HCT116 (cell line): ENCODE measurements around the gene VHLL. TPM values are rescaled to one million over a fixed set of nuclear protein-coding genes. Genes with fewer than 3 reads are reported as not detected.

Experiments used
- ATAC-seq: fragments of 200-7000 bp; cut with Tn5 transposase; 2 replicates; pipeline ENCODE4 v1.9.1; 2020; ENCODE audit warnings: mild to moderate bottlenecking, moderate library complexity
- BruUV-seq: library from RNA; stranded (reverse); fragments of 400-500 nt; replicated peaks from 2 replicates; lab custom pipeline; 2021; lab: Mats Ljungman, UMichigan
- CTCF ChIA-PET: fragments of 300-600 bp; sonication (Branson Sonifier 250); formaldehyde crosslinking; loops from one replicate; lab custom pipeline; 2021; ENCODE audit warnings: antibody characterized with exemption; lab: Charles Lee
- POLR2A ChIA-PET: fragments of 300-600, 350-600 bp; sonication (Branson Sonifier 250); formaldehyde crosslinking; loops from one replicate; lab custom pipeline; 2021; ENCODE audit warnings: antibody characterized with exemption; lab: Charles Lee
- RAD21 ChIA-PET, 2 experiments: fragments of 300-600 bp; sonication (Branson Sonifier 250); formaldehyde crosslinking; loops; one replicate each; lab custom pipeline; 2023; ENCODE audit warnings: low total read pairs in 2 of 2; ENCODE audit not compliant: uncharacterized antibody in 2 of 2, unreplicated experiment in 2 of 2, low non-redundant PET in 1 of 2; lab: Charles Lee
- DNase-seq: peaks from one replicate; pipeline ENCODE4 v3.0.0-alpha.2; 2010; ENCODE audit warnings: low read depth, low spot score
- H2AFZ ChIP-seq: fragments of 200-600 bp; shearing (Covaris generic), sonication (generic); 2 replicates; pipeline ENCODE4 v1.6.1; 2017; ENCODE audit warnings: low read depth, mixed run types, mixed read lengths, antibody characterized with exemption, low read length; ENCODE audit not compliant: poor library complexity, severe bottlenecking
- H3K27ac ChIP-seq: 2 replicates; pipeline ENCODE4 v1.5.1; 2012; ENCODE audit warnings: low read depth, low read length
- H3K27me3 ChIP-seq: fragments of 200-600 bp; sonication (generic); 2 replicates; pipeline ENCODE4 v1.6.1; 2016; ENCODE audit warnings: mixed run types, low read length, mixed read lengths; ENCODE audit not compliant: insufficient read depth
- H3K36me3 ChIP-seq, 2 experiments: fragments of 200-500 bp in 1 of 2; fragments of 200-600 bp in 1 of 2; sonication (Bioruptor generic) in 1 of 2; sonication (generic) in 1 of 2; 2 replicates each; pipeline versions ENCODE4 v1.5.1 to v1.6.1; 2014 to 2016; ENCODE audit warnings: low read length in 2 of 2, inconsistent platforms in 1 of 2, mixed read lengths in 1 of 2, mixed run types in 1 of 2; ENCODE audit not compliant: insufficient read depth in 2 of 2, control insufficient read depth in 1 of 2
- H3K4me1 ChIP-seq, 2 experiments: fragments of 200-600 bp in 1 of 2; sonication (generic) in 1 of 2; 2 replicates each; pipeline versions ENCODE4 v1.5.1 to v1.6.1; 2012 to 2017; ENCODE audit warnings: low read length in 2 of 2, inconsistent platforms in 1 of 2, mild to moderate bottlenecking in 1 of 2, mixed read lengths in 1 of 2, mixed run types in 1 of 2, moderate library complexity in 1 of 2; ENCODE audit not compliant: insufficient read depth in 2 of 2, control insufficient read depth in 1 of 2
- H3K4me2 ChIP-seq: fragments of 200-600 bp; sonication (generic); 2 replicates; pipeline ENCODE4 v1.6.1; 2017; ENCODE audit warnings: mixed run types, low read length, mixed read lengths
- H3K4me3 ChIP-seq, 2 experiments: fragments of 200-600 bp in 1 of 2; sonication (generic) in 1 of 2; replicated peaks in 1 of 2; 2 replicates each; pipeline ENCODE4 v1.5.1; 2011 to 2016; ENCODE audit warnings: low read length in 2 of 2, control low read depth in 1 of 2, low read depth in 1 of 2, mild to moderate bottlenecking in 1 of 2, mixed read lengths in 1 of 2, mixed run types in 1 of 2
- H3K79me2 ChIP-seq: fragments of 200-600 bp; sonication (generic); 2 replicates; pipeline ENCODE4 v1.6.1; 2017; ENCODE audit warnings: mild to moderate bottlenecking, mixed run types, low read length, moderate library complexity, mixed read lengths; ENCODE audit not compliant: insufficient read depth
- H3K9ac ChIP-seq: fragments of 200-600 bp; sonication (generic); 2 replicates; pipeline ENCODE4 v1.6.1; 2016; ENCODE audit warnings: low read length, mixed read lengths
- H3K9me2 ChIP-seq: fragments of 200-600 bp; sonication (generic), shearing (Covaris generic); 2 replicates; pipeline ENCODE4 v1.6.1; 2017; ENCODE audit warnings: mixed run types, mild to moderate bottlenecking, moderate library complexity; ENCODE audit not compliant: insufficient read depth
- H3K9me3 ChIP-seq, 2 experiments: fragments of 200-500 bp in 1 of 2; fragments of 200-600 bp in 1 of 2; sonication (Bioruptor generic) in 1 of 2; sonication (generic) in 1 of 2; 2 replicates each; pipeline ENCODE4 v1.6.1; 2014 to 2017; ENCODE audit warnings: low read length in 2 of 2, mixed read lengths in 2 of 2, inconsistent platforms in 1 of 2, low read depth in 1 of 2, mild to moderate bottlenecking in 1 of 2, mixed run types in 1 of 2, moderate library complexity in 1 of 2; ENCODE audit not compliant: control insufficient read depth in 1 of 2, insufficient read depth in 1 of 2
- H4K20me1 ChIP-seq: fragments of 200-600 bp; sonication (generic), shearing (Covaris generic); 2 replicates; pipeline ENCODE4 v1.6.1; 2017; ENCODE audit warnings: mixed run types, mild to moderate bottlenecking, moderate library complexity; ENCODE audit not compliant: insufficient read depth
- ATF3 ChIP-seq: IDR thresholded peaks from 2 replicates; pipeline ENCODE4 v1.6.1; 2012
- CTCF ChIP-seq, 3 experiments: fragments of 200-600 bp in 1 of 3; sonication (generic) in 1 of 3; IDR thresholded peaks in 2 of 3; conservative IDR thresholded peaks in 1 of 3; 2 replicates each; pipeline ENCODE4 v1.5.1; 2012 to 2017; ENCODE audit warnings: low read depth in 2 of 3, low read length in 2 of 3, antibody characterized with exemption in 1 of 3, borderline replicate concordance in 1 of 3, control low read depth in 1 of 3, mild to moderate bottlenecking in 1 of 3, mixed read lengths in 1 of 3, mixed run types in 1 of 3, moderate library complexity in 1 of 3; ENCODE audit not compliant: insufficient read depth in 1 of 3
- intact Hi-C: fragments of 100-400 bp; cut with micrococcal nuclease; formaldehyde crosslinking; loops from 2 replicates; pipeline ENCODE4 v1.10.0; 2022
- total RNA-seq: library from RNA; stranded (reverse); gene quantifications from one replicate; pipeline ENCODE4 v1.2.1, GENCODE V29; 2021; ENCODE audit not compliant: unreplicated experiment

The VHLL gene
- total RNA-seq, 1 experiment from 2014 or later = not detected

- intact Hi-C loops = no loop called here
- Histone ChIP-seq H3K4me1 (peaks cover 0 to 16% of the 10 kb centered on the region in 2 experiments; a peak in 2 of 4 replicates), H3K4me2 (no peak overlapping the region)
These were observed 39.3 kb downstream of the VHLL start for GRCh38 chr1:156259805-156260204.

More at GRCh38 chr1:156259805-156260204, 39.3 kb downstream of the VHLL start:
- Histone ChIP-seq H3K9me2 (no peaks in the 10 kb centered on the region), H3K79me2 (peaks cover 11% of the 10 kb centered on the region; the same call in 1 of the 2 replicates), H3K27me3 (no peaks in the 10 kb centered on the region), H3K9me3 (no peaks in the 10 kb centered on the region), H3K9ac (no peak overlapping the region), H2AFZ (no peak overlapping the region), H3K36me3 (peaks cover 66% of the 10 kb centered on the region in 2 experiments), H3K4me3 (no peak overlapping the region), H3K27ac (no peak overlapping the region), H4K20me1 (no peaks in the 10 kb centered on the region; the same call in 1 of the 2 replicates)
- ChIA-PET POLR2A (no interaction called here), RAD21 (no interaction called here), CTCF (interaction anchor here (0.9 kb wide), 1 partner anchor 9 kb away, joined by 3 read pairs; no protein-coding TSS in a partner anchor)
- DNase-seq (no peak), ATAC-seq (0 out of 2 replicates have a peak, but pooled peaks have one; percentile 36)
- no TSS peak for BruUV-seq
- TF ChIP-seq ATF3 (no peak), CTCF (IDR thresholded peaks at IDR 0.05 in 2 of 3, conservative IDR thresholded peaks at IDR 0.05 in 1 of 3; ENCODE audit: borderline replicate concordance in 1 of 3, insufficient read depth in 1 of 3, low read depth in 2 of 3, low read length in 2 of 3) (peak in 2 of 3 experiments; percentile 13 to 24; a peak in 2 of 6 replicates)
